GM12878 (cell line): Measurements from ENCODE around the gene PPP1R12A. TPM values are rescaled to one million over a fixed set of nuclear protein-coding genes. Genes with fewer than 3 reads are reported as not detected.

Experiments used
- ATAC-seq: fragments of 200-7000 bp; cut with Tn5 transposase; 3 replicates; pipeline ENCODE4 v1.9.1; 2020; ENCODE audit warnings: mild to moderate bottlenecking, moderate library complexity
- BruUV-seq: library from RNA; stranded (reverse); fragments of 400-500 nt; replicated peaks from 2 replicates; lab custom pipeline; 2021; lab: Mats Ljungman, UMichigan
- CTCF ChIA-PET: fragments of 300-600 bp; sonication (Branson Sonifier 250); formaldehyde crosslinking; extraction: SDS; loops from one replicate; lab custom pipeline; 2021; ENCODE audit warnings: inconsistent platforms; lab: Yijun Ruan, JAX
- POLR2A ChIA-PET: fragments of 350-600 bp; formaldehyde crosslinking; extraction: SDS; loops from one replicate; lab custom pipeline; 2021; ENCODE audit warnings: inconsistent platforms; lab: Charles Lee
- RAD21 ChIA-PET: fragments of 300-600 bp; sonication (Branson Sonifier 250); formaldehyde crosslinking; loops from one replicate; lab custom pipeline; 2023; ENCODE audit warnings: antibody characterized with exemption; ENCODE audit not compliant: unreplicated experiment; lab: Charles Lee
- SMC1A ChIA-PET: fragments of 300-600 bp; sonication (Branson Sonifier 250); formaldehyde crosslinking; loops from one replicate; lab custom pipeline; 2023; ENCODE audit not compliant: unreplicated experiment, uncharacterized antibody; lab: Charles Lee
- DNase-seq: peaks from one replicate; pipeline ENCODE4 v3.0.0-alpha.2; 2011; ENCODE audit warnings: low read depth, low spot score
- FAIRE-seq: peaks from 3 replicates; lab custom pipeline; 2011; peaks lifted over from hg19 to GRCh38; lab: Jason Lieb, UNC
- H2AFZ ChIP-seq: 2 replicates; pipeline ENCODE4 v1.6.0; 2011; ENCODE audit warnings: low read depth, low read length, control low read depth; ENCODE audit not compliant: control insufficient read depth
- H3K27ac ChIP-seq: 2 replicates; pipeline ENCODE4 v1.5.1; 2011; ENCODE audit warnings: control low read depth; ENCODE audit not compliant: control insufficient read depth, insufficient read depth
- H3K27me3 ChIP-seq, 2 experiments: replicated peaks in 1 of 2; 2 replicates each; pipeline versions ENCODE4 v1.6.0 to v1.6.1; 2011; ENCODE audit warnings: low read length in 1 of 2; ENCODE audit not compliant: control insufficient read depth in 2 of 2, insufficient read depth in 2 of 2
- H3K36me3 ChIP-seq, 2 experiments: 2 replicates each; pipeline ENCODE4 v1.5.1; 2011; ENCODE audit warnings: low read length in 1 of 2; ENCODE audit not compliant: control insufficient read depth in 2 of 2, insufficient read depth in 2 of 2
- H3K4me1 ChIP-seq: 2 replicates; pipeline ENCODE4 v1.6.1; 2011; ENCODE audit warnings: mild to moderate bottlenecking, low read length, moderate library complexity, mixed read lengths; ENCODE audit not compliant: control insufficient read depth, insufficient read depth
- H3K4me2 ChIP-seq: 2 replicates; pipeline ENCODE4 v1.6.0; 2011; ENCODE audit warnings: control low read depth; ENCODE audit not compliant: control insufficient read depth, insufficient read depth
- H3K4me3 ChIP-seq: fragments of 200-600 bp; sonication (generic); 2 replicates; pipeline ENCODE4 v1.5.1; 2016
- H3K79me2 ChIP-seq: 2 replicates; pipeline ENCODE4 v1.6.0; 2011; ENCODE audit warnings: low read length; ENCODE audit not compliant: control insufficient read depth, insufficient read depth
- H3K9ac ChIP-seq: 2 replicates; pipeline ENCODE4 v1.8.0; 2011; ENCODE audit warnings: low read length, control low read depth, mixed read lengths; ENCODE audit not compliant: control insufficient read depth, insufficient read depth
- H3K9me3 ChIP-seq: replicated peaks from 3 replicates; pipeline ENCODE4 v1.5.1; 2011; ENCODE audit warnings: mild to moderate bottlenecking, low read length; ENCODE audit not compliant: control insufficient read depth, insufficient read depth
- H4K20me1 ChIP-seq: 2 replicates; pipeline ENCODE4 v1.6.0; 2011; ENCODE audit not compliant: control insufficient read depth, insufficient read depth
- MEF2A ChIP-seq: IDR thresholded peaks from 2 replicates; pipeline ENCODE4 v1.6.1; 2011; ENCODE audit warnings: low read depth, mild to moderate bottlenecking, low read length, moderate library complexity; ENCODE audit not compliant: insufficient read depth
- MEF2B ChIP-seq: fragments of 450-650 bp; IDR thresholded peaks from 2 replicates; pipeline ENCODE4 v1.6.1; 2018; ENCODE audit warnings: mild to moderate bottlenecking, moderate library complexity; ENCODE audit not compliant: partially characterized antibody, poor library complexity, severe bottlenecking
- RUNX3 ChIP-seq: IDR thresholded peaks from 2 replicates; pipeline ENCODE4 v1.6.1; 2012; ENCODE audit warnings: low read length, inconsistent platforms
- WGBS: methylation state at CpG from one replicate; pipeline ENCODE4 v1.1.6; 2016; ENCODE audit warnings: low lambda C conversion rate; ENCODE audit not compliant: insufficient replicate concordance, insufficient coverage; ENCODE audit errors: missing lambda C conversion rate; 5-methylcytosine and 5-hydroxymethylcytosine counted together
- in situ Hi-C: fragments of 300-500 bp; cut with MboI; formaldehyde crosslinking; loops from 9 replicates; pipeline ENCODE4 v1.14.3; 2018; ENCODE audit warnings: mixed read lengths
- intact Hi-C: fragments of 100-400 bp; cut with micrococcal nuclease; formaldehyde crosslinking; loops from one replicate; pipeline ENCODE4 v1.14.2; 2022; ENCODE audit not compliant: unreplicated experiment
- polyA plus RNA-seq, 11 experiments: library from polyadenylated mRNA; depleted of rRNA in 4 of 11; unstranded in 6 of 11; stranded (reverse) in 5 of 11; fragments of >200 nt; fragmentation: Nextera tagmentation in 4 of 11; fragmentation: Illumina TruSeq in 1 of 11; extraction: Ambion mirVana in 4 of 11; extraction: Trizol in 1 of 11; gene quantifications; 1 replicate in 1 of 11; 2 replicates in 10 of 11; pipeline versions ENCODE4 v1.2.1 to v1.2.3, GENCODE V29; 2011 to 2016; ENCODE audit warnings: inconsistent platforms in 2 of 11, missing spikeins in 2 of 11, low read depth in 1 of 11
- total RNA-seq, 4 experiments: library from RNA; depleted of rRNA in 3 of 4; stranded (reverse); fragments of >200 nt in 3 of 4; fragmentation: Illumina TruSeq in 1 of 4; extraction: Trizol in 1 of 4; gene quantifications; 2 replicates each; pipeline versions ENCODE4 v1.2.1 to v1.2.3, GENCODE V29; 2013 to 2021
- TF ChIP-seq, protein P1 (sequence below): IDR thresholded peaks from 2 replicates; pipeline ENCODE4 v1.6.1; 2012; ENCODE audit warnings: improper control_type of control experiment, low read depth, low read length; ENCODE audit not compliant: insufficient replicate concordance
- TF ChIP-seq, protein P2 (sequence below): fragments of 450-650 bp; IDR thresholded peaks from 2 replicates; pipeline ENCODE4 v1.6.1; 2016; ENCODE audit warnings: mild to moderate bottlenecking

The PPP1R12A gene
- total and polyA plus RNA-seq, 10 of the 15 experiments (the other 5 are each of a cell fraction or from before 2014, with no cell fraction given): 22.8 to 134 (median 51.4) TPM

DNA sequence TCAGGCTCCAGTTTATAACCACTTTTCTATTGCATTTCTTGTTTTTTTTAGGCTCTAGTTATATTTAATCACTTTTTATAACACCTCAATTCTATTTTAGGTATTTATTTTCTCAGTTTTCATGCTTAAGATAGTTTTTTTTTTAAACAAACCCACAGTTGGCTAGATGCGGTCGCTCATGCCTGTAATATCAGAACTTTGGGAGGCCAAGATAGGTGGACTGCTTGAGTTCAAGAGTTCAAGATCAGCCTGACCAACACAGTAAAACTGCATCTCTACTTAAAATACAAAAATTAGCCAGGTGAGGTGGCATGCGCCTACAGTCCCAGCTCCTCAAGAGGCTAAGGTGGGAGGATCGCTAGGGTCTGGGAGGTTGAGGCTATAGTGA, 93.0 kb downstream of the PPP1R12A start:
- peaks cover 23% of the 10 kb centered on the region for H3K9me3 ChIP-seq
- ChIA-PET CTCF (no interaction called here), RAD21 (no interaction called here), POLR2A (interaction anchor here (1.2 kb wide), 1 partner anchor 93 kb away, joined by 3 read pairs; the partner anchor contains the start of gene PPP1R12A), SMC1A (interaction anchor here (0.8 kb wide), 1 partner anchor 92 kb away, joined by 3 read pairs; no protein-coding TSS in a partner anchor)
- intact Hi-C loops: no loop called here
- no TSS peak for BruUV-seq
- H3K27ac ChIP-seq: no peak overlapping the region
- H3K27me3 ChIP-seq: no peaks in the 10 kb centered on the region
- no peak overlapping the region for H3K9ac ChIP-seq
- 72% methylated on average over 4 of the region's 4 CpGs for WGBS
- no peaks in the 10 kb centered on the region for H4K20me1 ChIP-seq
- H3K4me3 ChIP-seq: no peak overlapping the region
- no peak for ATAC-seq
- peaks cover 4% of the 10 kb centered on the region for H3K79me2 ChIP-seq
- H3K4me2 ChIP-seq: no peak overlapping the region
- TF ChIP-seq RUNX3: peak; percentile 59
- TF ChIP-seq MEF2A: peak; percentile 76; the same call in 1 of the 2 replicates
- peak; percentile 85 for TF ChIP-seq MEF2B
- TF ChIP-seq, protein P1, sequence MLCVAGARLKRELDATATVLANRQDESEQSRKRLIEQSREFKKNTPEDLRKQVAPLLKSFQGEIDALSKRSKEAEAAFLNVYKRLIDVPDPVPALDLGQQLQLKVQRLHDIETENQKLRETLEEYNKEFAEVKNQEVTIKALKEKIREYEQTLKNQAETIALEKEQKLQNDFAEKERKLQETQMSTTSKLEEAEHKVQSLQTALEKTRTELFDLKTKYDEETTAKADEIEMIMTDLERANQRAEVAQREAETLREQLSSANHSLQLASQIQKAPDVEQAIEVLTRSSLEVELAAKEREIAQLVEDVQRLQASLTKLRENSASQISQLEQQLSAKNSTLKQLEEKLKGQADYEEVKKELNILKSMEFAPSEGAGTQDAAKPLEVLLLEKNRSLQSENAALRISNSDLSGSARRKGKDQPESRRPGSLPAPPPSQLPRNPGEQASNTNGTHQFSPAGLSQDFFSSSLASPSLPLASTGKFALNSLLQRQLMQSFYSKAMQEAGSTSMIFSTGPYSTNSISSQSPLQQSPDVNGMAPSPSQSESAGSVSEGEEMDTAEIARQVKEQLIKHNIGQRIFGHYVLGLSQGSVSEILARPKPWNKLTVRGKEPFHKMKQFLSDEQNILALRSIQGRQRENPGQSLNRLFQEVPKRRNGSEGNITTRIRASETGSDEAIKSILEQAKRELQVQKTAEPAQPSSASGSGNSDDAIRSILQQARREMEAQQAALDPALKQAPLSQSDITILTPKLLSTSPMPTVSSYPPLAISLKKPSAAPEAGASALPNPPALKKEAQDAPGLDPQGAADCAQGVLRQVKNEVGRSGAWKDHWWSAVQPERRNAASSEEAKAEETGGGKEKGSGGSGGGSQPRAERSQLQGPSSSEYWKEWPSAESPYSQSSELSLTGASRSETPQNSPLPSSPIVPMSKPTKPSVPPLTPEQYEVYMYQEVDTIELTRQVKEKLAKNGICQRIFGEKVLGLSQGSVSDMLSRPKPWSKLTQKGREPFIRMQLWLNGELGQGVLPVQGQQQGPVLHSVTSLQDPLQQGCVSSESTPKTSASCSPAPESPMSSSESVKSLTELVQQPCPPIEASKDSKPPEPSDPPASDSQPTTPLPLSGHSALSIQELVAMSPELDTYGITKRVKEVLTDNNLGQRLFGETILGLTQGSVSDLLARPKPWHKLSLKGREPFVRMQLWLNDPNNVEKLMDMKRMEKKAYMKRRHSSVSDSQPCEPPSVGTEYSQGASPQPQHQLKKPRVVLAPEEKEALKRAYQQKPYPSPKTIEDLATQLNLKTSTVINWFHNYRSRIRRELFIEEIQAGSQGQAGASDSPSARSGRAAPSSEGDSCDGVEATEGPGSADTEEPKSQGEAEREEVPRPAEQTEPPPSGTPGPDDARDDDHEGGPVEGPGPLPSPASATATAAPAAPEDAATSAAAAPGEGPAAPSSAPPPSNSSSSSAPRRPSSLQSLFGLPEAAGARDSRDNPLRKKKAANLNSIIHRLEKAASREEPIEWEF: no peak
- TF ChIP-seq, protein P2, sequence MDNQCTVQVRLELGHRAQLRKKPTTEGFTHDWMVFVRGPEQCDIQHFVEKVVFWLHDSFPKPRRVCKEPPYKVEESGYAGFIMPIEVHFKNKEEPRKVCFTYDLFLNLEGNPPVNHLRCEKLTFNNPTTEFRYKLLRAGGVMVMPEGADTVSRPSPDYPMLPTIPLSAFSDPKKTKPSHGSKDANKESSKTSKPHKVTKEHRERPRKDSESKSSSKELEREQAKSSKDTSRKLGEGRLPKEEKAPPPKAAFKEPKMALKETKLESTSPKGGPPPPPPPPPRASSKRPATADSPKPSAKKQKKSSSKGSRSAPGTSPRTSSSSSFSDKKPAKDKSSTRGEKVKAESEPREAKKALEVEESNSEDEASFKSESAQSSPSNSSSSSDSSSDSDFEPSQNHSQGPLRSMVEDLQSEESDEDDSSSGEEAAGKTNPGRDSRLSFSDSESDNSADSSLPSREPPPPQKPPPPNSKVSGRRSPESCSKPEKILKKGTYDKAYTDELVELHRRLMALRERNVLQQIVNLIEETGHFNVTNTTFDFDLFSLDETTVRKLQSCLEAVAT: no peak
- TF ChIP-seq, all 136 proteins: peak for 3
- no peak overlapping the region for H2AFZ ChIP-seq
- DNase-seq (no peak), FAIRE-seq (no peak)
- peaks cover 4 to 15% of the 10 kb centered on the region in 2 experiments for H3K36me3 ChIP-seq
- in situ Hi-C loops: no loop called here
- H3K4me1 ChIP-seq: no peaks in the 10 kb centered on the region
